Fibroblast of the aortic adventitia (primary cell): ENCODE results near the gene ARVCF. TPM values are rescaled to one million over a fixed set of nuclear protein-coding genes. Genes with fewer than 3 reads are reported as not detected.

Source experiments
- DNase-seq: peaks from one replicate; pipeline ENCODE4 v3.0.0-alpha.2; 2010; ENCODE audit warnings: low read depth
- H3K4me3 ChIP-seq: 2 replicates; pipeline ENCODE4 v1.5.1; 2011; ENCODE audit warnings: low read depth, mild to moderate bottlenecking, control low read depth, low read length, moderate library complexity
- total RNA-seq: library from RNA; depleted of rRNA; stranded (reverse); fragments of >200 nt; gene quantifications from 2 replicates; pipeline ENCODE4 v1.2.3, GENCODE V29; 2012; ENCODE audit warnings: low replicate concordance
- TF ChIP-seq, protein P1 (sequence below): IDR thresholded peaks from 2 replicates; pipeline ENCODE4 v1.5.1; 2011; ENCODE audit warnings: mild to moderate bottlenecking, low read length, control low read depth, inconsistent platforms; ENCODE audit not compliant: insufficient read depth

ARVCF gene
- total RNA-seq, 1 donor: 12.9 TPM

DNA sequence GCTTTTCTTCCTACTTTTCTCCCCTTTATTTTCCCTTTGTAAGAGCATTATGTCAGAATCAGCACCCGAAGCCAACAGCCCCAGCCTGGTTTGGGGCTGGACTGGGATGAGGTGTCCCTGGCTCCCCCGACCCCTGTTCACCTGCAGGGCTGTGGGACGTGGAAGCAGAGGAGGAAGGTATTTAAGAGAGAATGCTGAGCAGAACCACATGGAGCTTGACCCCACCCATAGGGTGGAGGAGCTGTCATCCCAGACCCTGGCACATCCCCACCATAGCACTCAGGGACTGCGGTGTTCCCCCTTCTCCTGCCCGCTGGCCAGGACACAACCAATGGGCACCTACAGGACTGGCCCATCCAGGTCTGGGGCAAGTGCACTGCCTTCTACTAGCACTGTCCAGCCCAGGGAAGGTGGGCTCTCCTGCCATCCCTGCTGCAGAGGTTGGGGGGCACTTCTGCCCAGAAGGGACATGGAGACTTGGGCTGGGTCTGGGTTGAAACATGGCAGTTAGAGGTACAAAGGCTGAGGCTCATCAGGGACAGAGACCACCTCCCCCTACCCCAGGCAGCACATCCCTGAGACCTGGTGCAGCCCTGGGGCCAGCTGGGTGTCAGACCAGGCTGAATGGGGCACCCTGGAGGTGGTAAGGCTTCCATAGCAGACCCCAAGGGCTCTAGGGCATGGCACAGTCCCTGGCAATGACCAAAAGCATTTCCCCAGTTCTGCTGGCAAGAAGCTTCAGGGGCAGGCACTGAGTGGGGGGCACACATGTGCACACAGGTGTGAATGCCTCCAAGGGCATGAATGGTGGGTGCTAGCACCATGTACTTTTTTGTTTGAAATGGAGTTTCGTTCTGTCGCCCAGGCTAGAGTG, 23.9 kb upstream of the ARVCF start:
- DNase-seq: no peak
- no peak overlapping the region for H3K4me3 ChIP-seq
- TF ChIP-seq, protein P1, sequence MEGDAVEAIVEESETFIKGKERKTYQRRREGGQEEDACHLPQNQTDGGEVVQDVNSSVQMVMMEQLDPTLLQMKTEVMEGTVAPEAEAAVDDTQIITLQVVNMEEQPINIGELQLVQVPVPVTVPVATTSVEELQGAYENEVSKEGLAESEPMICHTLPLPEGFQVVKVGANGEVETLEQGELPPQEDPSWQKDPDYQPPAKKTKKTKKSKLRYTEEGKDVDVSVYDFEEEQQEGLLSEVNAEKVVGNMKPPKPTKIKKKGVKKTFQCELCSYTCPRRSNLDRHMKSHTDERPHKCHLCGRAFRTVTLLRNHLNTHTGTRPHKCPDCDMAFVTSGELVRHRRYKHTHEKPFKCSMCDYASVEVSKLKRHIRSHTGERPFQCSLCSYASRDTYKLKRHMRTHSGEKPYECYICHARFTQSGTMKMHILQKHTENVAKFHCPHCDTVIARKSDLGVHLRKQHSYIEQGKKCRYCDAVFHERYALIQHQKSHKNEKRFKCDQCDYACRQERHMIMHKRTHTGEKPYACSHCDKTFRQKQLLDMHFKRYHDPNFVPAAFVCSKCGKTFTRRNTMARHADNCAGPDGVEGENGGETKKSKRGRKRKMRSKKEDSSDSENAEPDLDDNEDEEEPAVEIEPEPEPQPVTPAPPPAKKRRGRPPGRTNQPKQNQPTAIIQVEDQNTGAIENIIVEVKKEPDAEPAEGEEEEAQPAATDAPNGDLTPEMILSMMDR: no peak

DNA sequence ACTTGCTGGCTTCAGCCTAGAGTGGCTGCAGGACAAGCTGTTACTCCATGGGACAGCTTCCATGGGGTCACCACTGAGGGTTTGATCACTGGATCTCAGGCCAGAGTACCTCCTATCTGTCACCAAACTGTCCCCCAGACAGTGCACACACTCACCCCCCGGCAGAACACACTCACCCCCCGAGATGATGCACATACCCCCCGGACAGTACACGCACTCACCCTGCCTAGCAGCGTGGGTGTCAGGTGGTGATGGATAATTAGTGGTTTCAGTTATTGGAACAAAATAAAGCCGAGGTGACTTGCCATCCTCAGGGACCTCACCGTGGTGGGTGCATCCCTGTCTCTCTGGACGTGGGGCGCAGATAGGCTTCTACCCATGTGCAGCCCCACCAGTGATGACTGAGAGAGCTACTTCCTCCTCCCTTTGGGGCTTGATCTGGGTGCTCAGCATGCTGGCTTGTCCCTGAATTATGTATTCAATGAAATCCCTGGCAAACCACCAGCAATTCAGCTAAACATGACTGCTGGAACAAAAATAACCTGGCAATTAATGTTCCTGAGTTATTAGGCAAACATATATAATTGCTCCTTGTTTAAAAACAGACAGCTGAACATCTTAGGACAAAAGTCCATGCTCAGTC, 23.2 kb upstream of the ARVCF start:
- TF ChIP-seq, protein P1: no peak
- DNase-seq: no peak
- no peak overlapping the region for H3K4me3 ChIP-seq

DNA sequence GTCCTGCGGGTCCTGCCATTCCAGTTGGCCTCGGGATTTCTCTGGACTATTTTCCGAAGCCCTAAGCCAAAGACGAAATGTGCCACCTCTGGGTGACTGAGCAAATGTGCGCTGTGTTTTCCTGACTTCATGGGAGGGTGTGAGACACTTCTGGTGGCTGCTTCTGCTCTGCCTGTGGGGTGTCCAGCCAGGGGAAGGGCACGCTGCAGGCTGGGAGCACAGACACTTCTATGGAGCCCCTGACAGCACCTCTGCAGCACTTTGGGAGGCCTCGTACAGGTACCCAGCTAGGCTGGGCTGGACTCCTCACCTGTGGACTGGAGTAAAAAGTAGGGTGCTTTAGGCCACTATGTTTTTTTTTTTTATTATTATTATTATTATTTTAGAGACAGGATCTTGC, 22.0 kb upstream of the ARVCF start:
- DNase-seq: no peak
- H3K4me3 ChIP-seq: no peak overlapping the region
- TF ChIP-seq, protein P1: no peak

DNA sequence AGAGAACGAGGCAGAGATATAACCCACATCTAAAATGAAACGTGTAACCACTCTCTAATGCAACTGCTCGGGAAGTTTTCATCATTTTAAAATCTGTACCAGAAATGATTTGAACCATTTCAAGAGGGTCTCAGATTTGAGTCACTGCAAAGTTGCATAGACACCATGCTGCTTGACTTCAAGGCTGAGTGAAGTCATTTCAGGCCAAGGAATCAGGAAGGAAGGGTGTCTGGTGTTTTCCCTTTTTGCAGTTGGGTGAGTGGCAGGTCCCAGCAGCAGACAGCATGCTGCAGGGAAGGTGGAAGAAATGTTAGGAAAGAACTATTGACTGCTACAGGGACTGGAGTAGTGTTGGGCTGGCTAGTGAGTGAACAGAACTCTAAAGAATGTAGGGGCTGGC, 20.8 kb upstream of the ARVCF start:
- TF ChIP-seq, protein P1: no peak
- no peak overlapping the region for H3K4me3 ChIP-seq
- DNase-seq: no peak

DNA sequence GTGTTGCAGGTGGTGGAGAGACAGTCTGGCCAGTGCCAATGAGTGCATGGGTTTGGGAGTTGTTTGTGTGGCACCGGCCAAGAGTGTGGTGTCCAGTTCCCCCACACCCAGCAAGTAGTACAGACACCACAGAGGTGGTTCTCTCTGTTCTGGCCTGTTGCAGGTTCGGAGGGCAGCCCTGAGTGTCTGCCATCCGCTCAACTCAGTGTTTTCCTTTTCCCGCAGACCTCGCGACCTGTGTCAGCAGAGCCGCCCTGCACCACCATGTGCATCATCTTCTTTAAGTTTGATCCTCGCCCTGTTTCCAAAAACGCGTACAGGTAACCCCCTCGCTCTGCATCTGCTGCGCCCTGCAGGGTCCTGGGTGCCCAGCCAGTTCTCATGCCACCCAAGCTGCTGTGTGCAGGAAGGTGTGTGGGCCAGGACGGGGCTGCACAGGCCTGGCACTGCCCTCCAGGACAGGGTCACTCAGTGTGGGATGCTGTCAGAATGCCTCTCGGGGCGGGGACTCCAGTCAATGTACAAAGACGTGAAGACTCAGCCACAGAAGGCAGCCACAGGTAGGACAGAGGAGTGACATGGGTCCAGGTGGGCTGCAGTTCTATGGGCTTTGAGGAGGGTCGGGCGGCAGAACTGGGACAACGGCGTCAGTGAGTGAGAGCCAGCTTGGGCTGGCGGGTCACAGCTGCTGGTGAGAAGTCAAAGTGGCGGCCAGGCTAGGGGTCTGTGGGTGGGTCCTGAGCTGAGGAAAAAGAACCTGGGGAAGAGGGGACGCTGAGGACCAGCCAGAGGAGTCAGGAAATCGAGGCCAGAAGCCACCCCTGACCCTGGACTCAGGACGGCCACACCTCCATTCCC, 20.1 kb upstream of the ARVCF start:
- no peak for DNase-seq
- H3K4me3 ChIP-seq: no peak overlapping the region
- TF ChIP-seq, protein P1: no peak

DNA sequence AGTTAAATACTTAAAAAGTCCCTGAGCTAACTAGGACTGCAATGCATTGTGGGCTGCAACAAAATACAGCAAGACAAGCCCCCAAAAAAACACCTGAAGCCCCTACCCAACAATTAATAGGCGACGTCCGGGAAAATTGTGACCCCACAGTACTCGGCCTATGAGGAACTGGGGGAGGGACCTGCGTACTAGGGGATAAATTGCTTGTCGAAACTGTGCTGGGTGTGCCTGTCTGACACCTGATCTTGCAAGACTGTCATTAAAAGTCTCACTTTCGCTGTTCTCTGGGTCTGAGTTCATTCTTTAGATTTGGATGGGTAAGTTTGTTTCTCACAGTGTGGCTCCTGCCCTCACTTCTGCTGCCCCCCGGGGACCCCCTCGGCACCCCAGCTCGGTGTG, 19.5 kb upstream of the ARVCF start:
- no peak overlapping the region for H3K4me3 ChIP-seq
- TF ChIP-seq, protein P1: no peak
- no peak for DNase-seq
